ENCODE measurements around the gene NSG2.
A peak's percentile ranks its signal among the peaks of the same experiment; 100 is the strongest.

NSG2 gene

GRCh38 chr5:174045470-174046025 lies at the start of gene NSG2:
TSS of gene NSG2 (plus strand) at chr5:174045706. CDS start at chr5:174046756, 1,050 bp downstream.
- peak; percentile 70 for DNase-seq

- no peak for DNase-seq
Observed at GRCh38 chr5:173997331-173997730, 48.2 kb upstream of the NSG2 start.

- no peak for DNase-seq
Observed at GRCh38 chr5:173998531-173998930, 47.0 kb upstream of the NSG2 start.

- no peak for DNase-seq
Observed at GRCh38 chr5:174000076-174000475, 45.4 kb upstream of the NSG2 start.

GRCh38 chr5:174003795-174004194 lies 41.7 kb upstream of the NSG2 start:
- DNase-seq: no peak

GRCh38 chr5:174008922-174009321 lies 36.6 kb upstream of the NSG2 start:
- no peak for DNase-seq

- no peak for DNase-seq
Observed at GRCh38 chr5:174010365-174010764, 35.1 kb upstream of the NSG2 start.

- no peak for DNase-seq
Observed at GRCh38 chr5:174011441-174011840, 34.1 kb upstream of the NSG2 start.

GRCh38 chr5:174020069-174020927 lies 25.2 kb upstream of the NSG2 start:
- DNase-seq: peak; percentile 49

GRCh38 chr5:174020928-174021304 lies 24.6 kb upstream of the NSG2 start:
- DNase-seq: no peak

GRCh38 chr5:174022384-174023095 lies 23.0 kb upstream of the NSG2 start:
- no peak for DNase-seq

GRCh38 chr5:174030286-174030685 lies 15.2 kb upstream of the NSG2 start:
- DNase-seq: no peak

GRCh38 chr5:174044466-174045254 lies 846 bp upstream of the NSG2 start:
- no peak for DNase-seq

- no peak for DNase-seq
Observed at GRCh38 chr5:174046558-174046957, 1.1 kb downstream of the NSG2 start.

GRCh38 chr5:174047472-174048099 lies 2.1 kb downstream of the NSG2 start:
- no peak for DNase-seq

- no peak for DNase-seq
Observed at GRCh38 chr5:174052636-174053035, 7.1 kb downstream of the NSG2 start.

- no peak for DNase-seq
Observed at GRCh38 chr5:174053905-174054304, 8.4 kb downstream of the NSG2 start.

- no peak for DNase-seq
Observed at GRCh38 chr5:174056064-174056847, 10.8 kb downstream of the NSG2 start.

- no peak for DNase-seq
Observed at GRCh38 chr5:174057206-174057605, 11.7 kb downstream of the NSG2 start.

GRCh38 chr5:174058433-174059122 lies 13.1 kb downstream of the NSG2 start:
- DNase-seq: no peak

- DNase-seq: no peak
Observed at GRCh38 chr5:174059247-174059646, 13.7 kb downstream of the NSG2 start.
